T-helper 2 cell (primary cell): ENCODE measurements around the gene LCMT2.
"Not testable (repeated sequence)": the region's sequence is repeated elsewhere in the genome, so short reads cannot be mapped to it uniquely, and the experiment has no call there.

ENCODE experiments used
- DNase-seq, 5 experiments: peaks; one replicate each; pipeline versions ENCODE4 v3.0.0 to v3.0.0-alpha.2; 2012 to 2022

Gene LCMT2

GRCh38 chr15:43316016-43316970, 14.1 kb downstream of the LCMT2 start:
- DNase-seq: no peak

- DNase-seq: no peak
Observed at GRCh38 chr15:43314171-43314570, 16.2 kb downstream of the LCMT2 start.

- no peak for DNase-seq
Observed at GRCh38 chr15:43312378-43312777, 18.0 kb downstream of the LCMT2 start.

GRCh38 chr15:43302205-43302817, 28.1 kb downstream of the LCMT2 start, which contains the start of gene TGM7:
Gene TGM7 (minus strand): TSS chr15:43302255.
- no peak for DNase-seq

- DNase-seq: no peak
Observed at GRCh38 chr15:43299884-43300283, 30.5 kb downstream of the LCMT2 start.

- DNase-seq: no peak
Observed at GRCh38 chr15:43299411-43299810, 31.0 kb downstream of the LCMT2 start.

GRCh38 chr15:43294091-43294706, 36.2 kb downstream of the LCMT2 start:
- no peak for DNase-seq

- peak in 1 of 5 experiments; percentile 24 for DNase-seq
Observed at GRCh38 chr15:43293432-43293831, 36.9 kb downstream of the LCMT2 start.

GRCh38 chr15:43292375-43293078, 37.8 kb downstream of the LCMT2 start:
- no peak for DNase-seq

- DNase-seq: not testable (repeated sequence)
Observed at GRCh38 chr15:43289656-43290055, 40.7 kb downstream of the LCMT2 start.

GRCh38 chr15:43287254-43287653, 43.1 kb downstream of the LCMT2 start:
- DNase-seq: no peak

GRCh38 chr15:43286074-43286473, 44.3 kb downstream of the LCMT2 start:
- no peak for DNase-seq

- DNase-seq: peak in 3 of 5 experiments; percentile 15 to 68 (median 22)
Observed at GRCh38 chr15:43285609-43286037, 44.8 kb downstream of the LCMT2 start.

- DNase-seq: no peak
Observed at GRCh38 chr15:43283526-43283925, 46.8 kb downstream of the LCMT2 start.

GRCh38 chr15:43281926-43282602, 48.3 kb downstream of the LCMT2 start:
- DNase-seq: no peak

- DNase-seq: no peak
Observed at GRCh38 chr15:43280996-43281395, 49.4 kb downstream of the LCMT2 start.

GRCh38 chr15:43279496-43279895, 50.9 kb downstream of the LCMT2 start:
- no peak for DNase-seq

- DNase-seq: no peak
Observed at GRCh38 chr15:43278869-43279268, 51.5 kb downstream of the LCMT2 start.

- DNase-seq: no peak
Observed at GRCh38 chr15:43277901-43278300, 52.5 kb downstream of the LCMT2 start.

GRCh38 chr15:43277231-43277823, 53.0 kb downstream of the LCMT2 start:
- DNase-seq: no peak

- no peak for DNase-seq
Observed at GRCh38 chr15:43276563-43277200, 53.7 kb downstream of the LCMT2 start.
